ENCODE results near the gene ZYG11B. TPM values are rescaled to one million over a fixed set of nuclear protein-coding genes. Genes with fewer than 3 reads are reported as not detected.

ZYG11B gene
- total and polyA plus RNA-seq, 2 donors (not counting 3 experiments of a cell fraction or from before 2014, with no cell fraction given), result 8.2 to 27.2 TPM

DNA sequence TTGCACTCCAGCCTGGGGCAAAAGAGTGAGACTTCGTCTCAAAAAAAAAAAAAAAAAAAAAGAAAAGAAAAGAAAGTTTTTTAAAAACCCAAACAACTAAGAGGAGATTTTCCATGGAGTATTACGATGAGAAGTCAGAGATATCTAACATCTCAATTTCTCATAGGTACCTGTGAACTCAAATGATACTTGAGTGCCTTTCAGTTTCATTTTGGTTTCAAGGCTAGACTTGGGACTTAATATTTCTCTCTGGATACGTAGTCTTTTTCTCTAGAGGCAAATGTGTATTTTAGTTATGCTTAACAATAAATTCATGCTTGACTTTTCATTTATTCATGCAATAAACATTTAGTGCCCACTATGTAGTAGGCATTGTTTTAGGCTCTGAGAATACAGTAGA is 15.0 kb downstream of the ZYG11B start:
- intact Hi-C loops (cut with micrococcal nuclease), result no loop called here
- no peaks in the 10 kb centered on the region for H3K36me3 ChIP-seq (ENCODE audit: control insufficient read depth in 2 of 2, extremely low read depth in 1 of 2, insufficient read depth in 2 of 2, low read length in 2 of 2)
- H3K4me1 ChIP-seq (ENCODE audit: control insufficient read depth, extremely low read depth, insufficient read depth, low read length), result no peaks in the 10 kb centered on the region
- no peaks in the 10 kb centered on the region for H3K9me1 ChIP-seq (replicated peaks; ENCODE audit: control insufficient read depth, extremely low read depth, insufficient read depth, low read length)
- no peaks in the 10 kb centered on the region for H4K20me1 ChIP-seq (replicated peaks; ENCODE audit: control insufficient read depth, extremely low read depth, insufficient read depth, low read length)
- H3K9ac ChIP-seq (replicated peaks; ENCODE audit: extremely low read depth, insufficient read depth, low read length), result no peak overlapping the region
- dilution Hi-C loops (cut with MboI; ENCODE audit: extremely low pct_ligation_motif_present, low sequenced_read_pairs), result no loop called here
- TF ChIP-seq, protein P1, sequence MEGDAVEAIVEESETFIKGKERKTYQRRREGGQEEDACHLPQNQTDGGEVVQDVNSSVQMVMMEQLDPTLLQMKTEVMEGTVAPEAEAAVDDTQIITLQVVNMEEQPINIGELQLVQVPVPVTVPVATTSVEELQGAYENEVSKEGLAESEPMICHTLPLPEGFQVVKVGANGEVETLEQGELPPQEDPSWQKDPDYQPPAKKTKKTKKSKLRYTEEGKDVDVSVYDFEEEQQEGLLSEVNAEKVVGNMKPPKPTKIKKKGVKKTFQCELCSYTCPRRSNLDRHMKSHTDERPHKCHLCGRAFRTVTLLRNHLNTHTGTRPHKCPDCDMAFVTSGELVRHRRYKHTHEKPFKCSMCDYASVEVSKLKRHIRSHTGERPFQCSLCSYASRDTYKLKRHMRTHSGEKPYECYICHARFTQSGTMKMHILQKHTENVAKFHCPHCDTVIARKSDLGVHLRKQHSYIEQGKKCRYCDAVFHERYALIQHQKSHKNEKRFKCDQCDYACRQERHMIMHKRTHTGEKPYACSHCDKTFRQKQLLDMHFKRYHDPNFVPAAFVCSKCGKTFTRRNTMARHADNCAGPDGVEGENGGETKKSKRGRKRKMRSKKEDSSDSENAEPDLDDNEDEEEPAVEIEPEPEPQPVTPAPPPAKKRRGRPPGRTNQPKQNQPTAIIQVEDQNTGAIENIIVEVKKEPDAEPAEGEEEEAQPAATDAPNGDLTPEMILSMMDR (IDR thresholded peaks at IDR 0.05; ENCODE audit: extremely low read depth in 1 of 2, insufficient read depth in 1 of 2, low read depth in 1 of 2, low read length in 2 of 2), result no peak
- TF ChIP-seq FOS (IDR thresholded peaks at IDR 0.05; ENCODE audit: borderline replicate concordance, insufficient read depth, low read length) (no peak), MYC (IDR thresholded peaks at IDR 0.05; ENCODE audit: low read depth, low read length) (no peak), POLR2A (IDR thresholded peaks at IDR 0.05; ENCODE audit: low read depth, low read length) (no peak), POLR2AphosphoS5 (IDR thresholded peaks at IDR 0.05; ENCODE audit: insufficient read depth, low read depth, low read length) (no peak), EZH2 (IDR thresholded peaks at IDR 0.05; ENCODE audit: borderline replicate concordance, low read depth, low read length, severe bottlenecking) (no peak), JUN (IDR thresholded peaks at IDR 0.05; ENCODE audit: borderline replicate concordance, insufficient read depth, insufficient read length, low read depth) (no peak), GATA2 (IDR thresholded peaks at IDR 0.05; ENCODE audit: insufficient read depth, insufficient read length, low read depth, low read length) (no peak)
- TF ChIP-seq, protein P2, sequence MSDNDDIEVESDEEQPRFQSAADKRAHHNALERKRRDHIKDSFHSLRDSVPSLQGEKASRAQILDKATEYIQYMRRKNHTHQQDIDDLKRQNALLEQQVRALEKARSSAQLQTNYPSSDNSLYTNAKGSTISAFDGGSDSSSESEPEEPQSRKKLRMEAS (IDR thresholded peaks at IDR 0.05; ENCODE audit: insufficient read depth, insufficient read length), result no peak
- no peak overlapping the region for H3K27ac ChIP-seq (ENCODE audit: insufficient read depth, low read depth, low read length)
- no peak overlapping the region for H3K4me2 ChIP-seq (ENCODE audit: insufficient read depth, low read length)
- no peaks in the 10 kb centered on the region for H3K27me3 ChIP-seq (ENCODE audit: control insufficient read depth in 2 of 2, insufficient read depth in 2 of 2, low read length in 2 of 2)
- POLR2A ChIA-PET, result no interaction called here
- no TSS peak for BruUV-seq (replicated peaks)
- H2AFZ ChIP-seq (ENCODE audit: low read depth, low read length), result no peak overlapping the region
- CTCF ChIA-PET, result no interaction called here
- no peak for FAIRE-seq
- H3K79me2 ChIP-seq (ENCODE audit: control insufficient read depth, insufficient read depth, low read length), result peaks cover 10% of the 10 kb centered on the region
- H3K9me3 ChIP-seq (replicated peaks; ENCODE audit: control insufficient read depth, insufficient read depth, low read length), result no peaks in the 10 kb centered on the region
- no peak for DNase-seq (ENCODE audit: low read depth, low spot score)
- no peak overlapping the region for H3K4me3 ChIP-seq (replicated peaks in 1 of 3; ENCODE audit: insufficient read depth in 1 of 3, low read depth in 1 of 3, low read length in 3 of 3)
